CD14-positive monocyte (primary cell): Measurements from ENCODE around the gene C6orf132. TPM values are rescaled to one million over a fixed set of nuclear protein-coding genes. Genes with fewer than 3 reads are reported as not detected.

Experiments
- DNase-seq, 3 donors: peaks; one replicate each; pipeline ENCODE4 v3.0.0-alpha.2; 2011 to 2022
- H2AFZ ChIP-seq: 2 replicates; pipeline ENCODE4 v1.6.0; 2012; ENCODE audit warnings: mild to moderate bottlenecking, low read depth, low read length, inconsistent platforms; ENCODE audit not compliant: insufficient read depth, poor library complexity, severe bottlenecking
- H3K27ac ChIP-seq, 2 donors: 1 replicate in 1 of 2; 2 replicates in 1 of 2; pipeline ENCODE4 v1.5.1; 2012 to 2013; ENCODE audit warnings: low read length in 2 of 2, control low read depth in 1 of 2, inconsistent platforms in 1 of 2, low read depth in 1 of 2, mild to moderate bottlenecking in 1 of 2
- H3K27me3 ChIP-seq, 2 donors: one replicate each; pipeline versions ENCODE4 v1.6.0 to v1.6.1; 2011 to 2013; ENCODE audit warnings: low read length in 2 of 2; ENCODE audit not compliant: control insufficient read depth in 2 of 2, insufficient read depth in 2 of 2
- H3K36me3 ChIP-seq, 2 donors: replicated peaks in 1 of 2; 1 replicate in 1 of 2; 2 replicates in 1 of 2; pipeline versions ENCODE4 v1.5.1 to v1.6.1; 2012 to 2013; ENCODE audit warnings: low read length in 2 of 2, control low read depth in 1 of 2, inconsistent platforms in 1 of 2, mild to moderate bottlenecking in 1 of 2; ENCODE audit not compliant: insufficient read depth in 2 of 2, control insufficient read depth in 1 of 2
- H3K4me1 ChIP-seq, 2 donors: 1 replicate in 1 of 2; 2 replicates in 1 of 2; pipeline versions ENCODE4 v1.5.1 to v1.6.1; 2012 to 2013; ENCODE audit warnings: low read length in 2 of 2, control low read depth in 1 of 2, inconsistent platforms in 1 of 2, mild to moderate bottlenecking in 1 of 2, moderate library complexity in 1 of 2; ENCODE audit not compliant: insufficient read depth in 2 of 2, control insufficient read depth in 1 of 2
- H3K4me2 ChIP-seq: replicated peaks from 2 replicates; pipeline ENCODE3; 2012; ENCODE audit warnings: low read length, moderate library complexity, mild to moderate bottlenecking; ENCODE audit not compliant: poor library complexity, severe bottlenecking; ENCODE audit errors: extremely low read depth
- H3K4me3 ChIP-seq, 3 experiments: fragments of 200-600 bp in 1 of 3; sonication (generic) in 1 of 3; replicated peaks in 1 of 3; 1 replicate in 2 of 3; 2 replicates in 1 of 3; pipeline ENCODE4 v1.5.1; 2011 to 2013; ENCODE audit warnings: low read length in 3 of 3, mild to moderate bottlenecking in 3 of 3, control low read depth in 2 of 3, low read depth in 2 of 3, inconsistent platforms in 1 of 3, moderate library complexity in 1 of 3
- H3K79me2 ChIP-seq: 2 replicates; pipeline ENCODE4 v1.6.0; 2012; ENCODE audit warnings: mild to moderate bottlenecking, control low read depth, inconsistent platforms, low read length, moderate library complexity; ENCODE audit not compliant: insufficient read depth
- H3K9ac ChIP-seq: 2 replicates; pipeline ENCODE4 v1.6.0; 2017; ENCODE audit warnings: low read length, mild to moderate bottlenecking; ENCODE audit not compliant: insufficient read depth, poor library complexity, severe bottlenecking
- H3K9me3 ChIP-seq, 2 donors: replicated peaks in 1 of 2; 1 replicate in 1 of 2; 2 replicates in 1 of 2; pipeline versions ENCODE4 v1.5.1 to v1.6.1; 2012 to 2013; ENCODE audit warnings: low read length in 2 of 2, control low read depth in 1 of 2; ENCODE audit not compliant: control insufficient read depth in 1 of 2, insufficient read depth in 1 of 2
- H4K20me1 ChIP-seq: 2 replicates; pipeline ENCODE4 v1.6.0; 2012; ENCODE audit warnings: mild to moderate bottlenecking, low read length, control low read depth, moderate library complexity; ENCODE audit not compliant: insufficient read depth
- H3K27ac Mint-ChIP-seq, 7 donors: one replicate each; pipeline ENCODE4 v1.8.0; 2020; ENCODE audit warnings: mild to moderate bottlenecking in 7 of 7, mixed read lengths in 7 of 7, moderate library complexity in 6 of 7, inconsistent platforms in 2 of 7
- H3K27me3 Mint-ChIP-seq, 3 donors: one replicate each; pipeline ENCODE4 v1.8.0; 2021 to 2022; ENCODE audit warnings: low read depth in 3 of 3, mild to moderate bottlenecking in 3 of 3, mixed read lengths in 3 of 3, moderate library complexity in 3 of 3, inconsistent platforms in 1 of 3
- H3K36me3 Mint-ChIP-seq, 2 donors: one replicate each; pipeline ENCODE4 v1.8.0; 2020; ENCODE audit warnings: mixed read lengths in 2 of 2, inconsistent platforms in 1 of 2, mild to moderate bottlenecking in 1 of 2
- H3K4me1 Mint-ChIP-seq: one replicate; pipeline ENCODE4 v1.8.0; 2020; ENCODE audit warnings: mild to moderate bottlenecking, mixed read lengths
- H3K4me3 Mint-ChIP-seq, 2 donors: one replicate each; pipeline ENCODE4 v1.8.0; 2020; ENCODE audit warnings: mild to moderate bottlenecking in 2 of 2, mixed read lengths in 2 of 2, moderate library complexity in 1 of 2
- H3K9me3 Mint-ChIP-seq, 7 donors: one replicate each; pipeline ENCODE4 v1.8.0; 2020 to 2022; ENCODE audit warnings: mixed read lengths in 7 of 7, mild to moderate bottlenecking in 6 of 7, moderate library complexity in 6 of 7, inconsistent platforms in 2 of 7
- CTCF ChIP-seq: fragments of 200-600 bp; IDR thresholded peaks from one replicate; pipeline ENCODE4 v1.8.0; 2022; ENCODE audit warnings: antibody characterized with exemption, mild to moderate bottlenecking
- WGBS: methylation state at CpG from one replicate; pipeline ENCODE4 v1.1.5; 2013; ENCODE audit warnings: missing lambda C conversion rate; ENCODE audit not compliant: insufficient coverage; 5-methylcytosine and 5-hydroxymethylcytosine counted together
- intact Hi-C, 2 donors: fragments of 100-400 bp; cut with micrococcal nuclease; formaldehyde crosslinking; loops; one replicate each; pipeline versions ENCODE4 v1.15.0 to v1.15.1; 2023
- polyA plus RNA-seq, 3 donors: library from polyadenylated mRNA; depleted of rRNA in 1 of 3; unstranded in 2 of 3; stranded (reverse) in 1 of 3; fragments of 300-500 nt in 2 of 3; fragments of >200 nt in 1 of 3; fragmentation: Illumina TruSeq in 2 of 3; gene quantifications; 1 replicate in 2 of 3; 2 replicates in 1 of 3; pipeline ENCODE4 v1.2.3, GENCODE V29; 2012 to 2021

C6orf132 gene
- polyA plus RNA-seq, 3 donors: not detected

GRCh38 chr6:42155293-42155692, 12.9 kb upstream of the C6orf132 start:
- H4K20me1 ChIP-seq: no peaks in the 10 kb centered on the region
- no peak for TF ChIP-seq CTCF
- H3K9me3 Mint-ChIP-seq: no peaks in the 10 kb centered on the region
- no peaks in the 10 kb centered on the region for H3K36me3 ChIP-seq
- H2AFZ ChIP-seq: no peak overlapping the region
- H3K27ac Mint-ChIP-seq: no peak overlapping the region
- intact Hi-C loops: no loop called here
- no peaks in the 10 kb centered on the region for H3K9me3 ChIP-seq
- no peak for DNase-seq
- no peak overlapping the region for H3K9ac ChIP-seq
- H3K4me3 ChIP-seq: no peak overlapping the region
- no peaks in the 10 kb centered on the region for H3K79me2 ChIP-seq
- H3K4me1 ChIP-seq: no peaks in the 10 kb centered on the region
- H3K4me1 Mint-ChIP-seq: peaks cover 5% of the 10 kb centered on the region
- no peak overlapping the region for H3K4me3 Mint-ChIP-seq
- H3K36me3 Mint-ChIP-seq: no peaks in the 10 kb centered on the region
- H3K27ac ChIP-seq: no peak overlapping the region
- H3K27me3 Mint-ChIP-seq: peaks cover 0 to 4% (median 2%) of the 10 kb centered on the region in 3 donors
- 100% methylated on average over 2 of the region's 4 CpGs for WGBS
- H3K27me3 ChIP-seq: no peaks in the 10 kb centered on the region
- no peak overlapping the region for H3K4me2 ChIP-seq

GRCh38 chr6:42154461-42155209, 12.2 kb upstream of the C6orf132 start:
- Histone ChIP-seq H3K27ac (no peak overlapping the region), H4K20me1 (no peaks in the 10 kb centered on the region), H2AFZ (no peak overlapping the region), H3K36me3 (no peaks in the 10 kb centered on the region), H3K9me3 (no peaks in the 10 kb centered on the region), H3K4me1 (no peaks in the 10 kb centered on the region), H3K4me3 (no peak overlapping the region), H3K4me2 (no peak overlapping the region), H3K9ac (no peak overlapping the region), H3K79me2 (no peaks in the 10 kb centered on the region), H3K27me3 (no peaks in the 10 kb centered on the region)
- Mint-ChIP-seq H3K4me1 (peaks cover 5% of the 10 kb centered on the region), H3K4me3 (no peak overlapping the region), H3K9me3 (no peaks in the 10 kb centered on the region), H3K36me3 (no peaks in the 10 kb centered on the region), H3K27ac (no peak overlapping the region), H3K27me3 (peaks cover 0 to 4% (median 2%) of the 10 kb centered on the region in 3 donors)
- intact Hi-C loops: no loop called here
- DNase-seq: no peak
- TF ChIP-seq CTCF: no peak
